MCF 10A (cell line): ENCODE results near the gene EVL. TPM values are rescaled to one million over a fixed set of nuclear protein-coding genes. Genes with fewer than 3 reads are reported as not detected.
"Not testable (repeated sequence)": the region's sequence is repeated elsewhere in the genome, so short reads cannot be mapped to it uniquely, and the experiment has no call there.

Experiments
- BruUV-seq: library from RNA; stranded (reverse); fragments of 400-500 nt; replicated peaks from 2 replicates; lab custom pipeline; 2021; lab: Mats Ljungman, UMichigan
- CTCF ChIA-PET: fragments of 300-600 bp; sonication (Branson Sonifier 250); formaldehyde crosslinking; extraction: SDS; loops from one replicate; lab custom pipeline; 2021; ENCODE audit warnings: antibody characterized with exemption, inconsistent platforms; lab: Yijun Ruan, JAX
- POLR2A ChIA-PET: fragments of 300-600, 350-650 bp; sonication (Branson Sonifier 250); formaldehyde crosslinking; extraction: SDS; loops from one replicate; lab custom pipeline; 2020; ENCODE audit warnings: antibody characterized with exemption, inconsistent platforms; lab: Yijun Ruan, JAX
- DNase-seq: peaks from one replicate; pipeline ENCODE4 v3.0.0-alpha.2; 2018; ENCODE audit not compliant: unreplicated experiment
- H3K27ac Mint-ChIP-seq: one replicate; pipeline ENCODE4 v1.8.0; 2022; ENCODE audit warnings: mild to moderate bottlenecking, low read depth, mixed read lengths; ENCODE audit not compliant: unreplicated experiment
- H3K27me3 Mint-ChIP-seq: one replicate; pipeline ENCODE4 v1.8.0; 2022; ENCODE audit warnings: mixed read lengths; ENCODE audit not compliant: insufficient read depth, unreplicated experiment
- H3K36me3 Mint-ChIP-seq: one replicate; pipeline ENCODE4 v1.8.0; 2022; ENCODE audit warnings: mild to moderate bottlenecking, moderate library complexity, mixed read lengths; ENCODE audit not compliant: insufficient read depth, unreplicated experiment
- H3K4me1 Mint-ChIP-seq: one replicate; pipeline ENCODE4 v1.8.0; 2022; ENCODE audit warnings: mixed read lengths; ENCODE audit not compliant: insufficient read depth, unreplicated experiment
- H3K4me3 Mint-ChIP-seq: one replicate; pipeline ENCODE4 v1.8.0; 2022; ENCODE audit warnings: mild to moderate bottlenecking, moderate library complexity, mixed read lengths; ENCODE audit not compliant: unreplicated experiment
- H3K9me3 Mint-ChIP-seq: one replicate; pipeline ENCODE4 v1.8.0; 2022; ENCODE audit warnings: mixed read lengths; ENCODE audit not compliant: unreplicated experiment
- intact Hi-C: fragments of 100-400 bp; cut with micrococcal nuclease; formaldehyde crosslinking; loops from 2 replicates; pipeline ENCODE4 v1.14.1; 2022
- total RNA-seq: library from RNA; stranded (reverse); gene quantifications from 2 replicates; pipeline ENCODE4 v1.2.3, GENCODE V29; 2022
- TF ChIP-seq, protein P1 (sequence below): fragments of 200-600 bp; IDR thresholded peaks from one replicate; pipeline ENCODE4 v1.8.0; 2022; ENCODE audit warnings: antibody characterized with exemption, mild to moderate bottlenecking; ENCODE audit not compliant: unreplicated experiment

EVL gene
- total RNA-seq, 1 experiment from 2014 or later: 55.4 TPM

DNA sequence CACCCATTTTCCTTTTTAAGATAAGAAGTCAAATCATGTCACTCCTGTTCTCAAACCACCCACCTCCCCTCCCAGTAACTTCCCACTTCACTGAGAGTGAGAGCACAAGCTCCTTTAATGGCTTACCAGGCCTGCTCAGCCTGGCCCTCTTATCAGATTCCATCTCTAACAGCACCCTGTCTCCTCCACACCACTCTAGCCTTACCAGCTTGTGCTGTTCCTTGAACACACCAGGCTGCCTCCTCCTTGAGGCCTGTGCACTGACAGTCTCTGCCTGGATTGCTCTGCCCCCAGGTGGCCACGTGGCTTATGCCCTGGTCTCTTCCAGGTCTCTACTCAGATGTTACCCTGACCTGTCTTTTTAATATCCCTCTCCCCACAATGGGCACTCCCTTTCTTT lies 40.1 kb upstream of the EVL start:
- no TSS peak for BruUV-seq
- Mint-ChIP-seq H3K4me3 (no peak overlapping the region), H3K27me3 (no peaks in the 10 kb centered on the region), H3K36me3 (peaks cover 6% of the 10 kb centered on the region), H3K27ac (peak overlapping the region; percentile 57), H3K4me1 (peaks cover 34% of the 10 kb centered on the region), H3K9me3 (no peaks in the 10 kb centered on the region)
- DNase-seq: peak; percentile 65
- TF ChIP-seq, protein P1, sequence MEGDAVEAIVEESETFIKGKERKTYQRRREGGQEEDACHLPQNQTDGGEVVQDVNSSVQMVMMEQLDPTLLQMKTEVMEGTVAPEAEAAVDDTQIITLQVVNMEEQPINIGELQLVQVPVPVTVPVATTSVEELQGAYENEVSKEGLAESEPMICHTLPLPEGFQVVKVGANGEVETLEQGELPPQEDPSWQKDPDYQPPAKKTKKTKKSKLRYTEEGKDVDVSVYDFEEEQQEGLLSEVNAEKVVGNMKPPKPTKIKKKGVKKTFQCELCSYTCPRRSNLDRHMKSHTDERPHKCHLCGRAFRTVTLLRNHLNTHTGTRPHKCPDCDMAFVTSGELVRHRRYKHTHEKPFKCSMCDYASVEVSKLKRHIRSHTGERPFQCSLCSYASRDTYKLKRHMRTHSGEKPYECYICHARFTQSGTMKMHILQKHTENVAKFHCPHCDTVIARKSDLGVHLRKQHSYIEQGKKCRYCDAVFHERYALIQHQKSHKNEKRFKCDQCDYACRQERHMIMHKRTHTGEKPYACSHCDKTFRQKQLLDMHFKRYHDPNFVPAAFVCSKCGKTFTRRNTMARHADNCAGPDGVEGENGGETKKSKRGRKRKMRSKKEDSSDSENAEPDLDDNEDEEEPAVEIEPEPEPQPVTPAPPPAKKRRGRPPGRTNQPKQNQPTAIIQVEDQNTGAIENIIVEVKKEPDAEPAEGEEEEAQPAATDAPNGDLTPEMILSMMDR: peak; percentile 48
- CTCF ChIA-PET: interaction anchor here (0.5 to 3.6 kb wide), 21 partner anchors 8 to 414 kb away, joined by 3 to 48 read pairs (median 5); no protein-coding TSS in a partner anchor
- intact Hi-C loops: loop anchor here (1.0 kb wide), 1 partner anchor 43 kb away; no protein-coding TSS in a partner anchor
- POLR2A ChIA-PET: interaction anchor here (0.7 to 2.1 kb wide), 2 partner anchors 33 to 42 kb away, joined by 3 to 7 read pairs; no protein-coding TSS in a partner anchor

DNA sequence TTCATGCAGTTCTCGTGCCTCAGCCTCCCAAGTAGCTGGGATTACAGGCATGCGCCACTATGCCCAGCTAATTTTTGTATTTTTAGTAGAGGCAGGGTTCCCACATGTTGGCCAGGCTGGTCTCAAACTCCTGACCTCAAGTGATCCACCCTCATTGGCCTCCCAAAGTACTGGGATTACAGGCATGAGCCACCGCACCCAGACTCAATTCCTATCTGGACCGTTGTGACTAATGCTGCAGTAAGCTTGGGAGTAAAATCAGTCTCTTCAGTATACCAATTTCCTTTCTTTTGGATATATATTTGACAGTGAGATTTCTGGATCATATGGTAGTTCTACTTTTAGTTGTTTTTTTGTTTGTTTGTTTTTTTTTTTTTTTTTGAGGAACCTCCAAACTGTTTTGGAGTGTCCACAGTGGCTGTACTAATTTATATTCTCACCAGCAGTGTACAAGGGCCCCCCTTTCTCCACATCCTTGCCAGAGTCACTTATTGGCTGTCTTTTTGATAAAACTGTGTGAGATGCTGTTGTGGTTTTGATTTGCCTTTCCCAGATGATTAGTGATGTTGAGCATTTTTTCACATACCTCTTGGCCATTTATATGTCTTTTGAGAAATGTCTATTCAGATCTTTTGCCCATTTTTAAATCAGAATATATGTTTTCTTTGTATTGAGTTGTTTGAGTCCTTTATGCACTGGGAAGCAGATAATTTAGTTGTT lies 37.3 kb upstream of the EVL start:
- TF ChIP-seq, protein P1: no peak
- peaks cover 60% of the 10 kb centered on the region for H3K4me1 Mint-ChIP-seq
- H3K27ac Mint-ChIP-seq: peak overlapping the region; percentile 4
- no peaks in the 10 kb centered on the region for H3K27me3 Mint-ChIP-seq
- no peaks in the 10 kb centered on the region for H3K9me3 Mint-ChIP-seq
- peaks cover 12% of the 10 kb centered on the region for H3K36me3 Mint-ChIP-seq
- intact Hi-C loops: no loop called here
- CTCF ChIA-PET: interaction anchor here (0.7 to 6.3 kb wide), 5 partner anchors 27 to 80 kb away, joined by 3 to 38 read pairs (median 5); no protein-coding TSS in a partner anchor
- BruUV-seq: no TSS peak
- POLR2A ChIA-PET: interaction anchor here (0.7 kb wide), 1 partner anchor 12 kb away, joined by 4 read pairs; no protein-coding TSS in a partner anchor
- no peak overlapping the region for H3K4me3 Mint-ChIP-seq
- no peak for DNase-seq

DNA sequence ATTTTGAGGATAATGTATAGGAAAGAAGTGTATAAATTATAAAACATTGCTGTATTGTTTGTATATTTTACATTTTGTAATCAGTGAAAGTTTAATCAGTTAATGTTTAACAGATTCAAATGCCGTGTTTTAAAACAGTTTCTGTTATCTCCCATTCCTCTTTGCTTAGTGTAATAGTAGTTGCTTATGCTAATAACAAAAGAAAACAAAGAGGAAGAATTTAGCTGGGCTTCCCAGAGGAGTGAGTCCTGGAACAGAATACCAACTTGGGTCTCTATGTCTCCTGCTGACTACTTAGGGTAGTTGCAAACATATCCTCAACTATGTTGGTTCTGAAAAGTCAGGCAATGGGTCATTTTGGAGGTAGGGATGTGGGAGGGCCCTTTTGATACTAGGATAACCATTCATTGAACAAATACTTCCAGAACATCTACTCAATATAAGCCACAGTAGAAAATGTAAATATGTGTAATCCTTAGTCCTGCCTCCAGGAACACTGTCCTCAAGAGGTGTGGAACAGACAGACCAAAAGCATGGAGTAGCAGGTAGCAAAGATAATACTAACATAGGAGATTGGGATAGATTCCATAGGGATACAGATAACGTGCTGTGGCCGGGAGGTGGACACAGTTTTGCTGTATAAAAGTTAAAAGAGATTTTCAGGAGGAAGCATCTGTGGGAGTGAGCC lies 36.1 kb upstream of the EVL start:
- no peaks in the 10 kb centered on the region for H3K27me3 Mint-ChIP-seq
- intact Hi-C loops: no loop called here
- H3K36me3 Mint-ChIP-seq: peaks cover 12% of the 10 kb centered on the region
- H3K27ac Mint-ChIP-seq: peak overlapping the region; percentile 88
- no peak overlapping the region for H3K4me3 Mint-ChIP-seq
- ChIA-PET CTCF (interaction anchor here (0.6 to 6.3 kb wide), 4 partner anchors 43 to 172 kb away, joined by 3 to 38 read pairs (median 8); no protein-coding TSS in a partner anchor), POLR2A (interaction anchor here (1.1 to 4.6 kb wide), 4 partner anchors 23 to 175 kb away, joined by 3 to 40 read pairs (median 7); no protein-coding TSS in a partner anchor)
- TF ChIP-seq, protein P1: peak; percentile 8
- no peaks in the 10 kb centered on the region for H3K9me3 Mint-ChIP-seq
- TSS peak; percentile 89 for BruUV-seq
- DNase-seq: no peak
- H3K4me1 Mint-ChIP-seq: peaks cover 63% of the 10 kb centered on the region

DNA sequence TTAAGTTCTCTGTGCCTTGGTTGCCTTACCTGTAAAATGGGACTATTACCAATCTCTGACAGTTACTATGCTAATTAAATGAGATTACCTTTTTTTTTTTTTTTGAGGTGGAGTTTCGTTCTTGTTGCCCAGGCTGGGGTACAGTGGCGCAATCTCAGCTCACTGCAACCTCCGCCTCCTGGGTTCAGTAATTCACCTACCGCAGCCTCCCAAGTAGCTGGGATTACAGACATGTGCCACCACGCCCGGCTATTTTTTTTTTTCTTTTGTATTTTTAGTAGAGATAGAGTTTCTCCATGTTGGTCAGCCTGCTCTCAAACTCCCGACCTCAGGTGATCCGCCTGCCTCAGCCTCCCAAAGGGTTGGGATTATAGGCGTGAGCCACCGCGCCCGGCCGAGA lies 35.2 kb upstream of the EVL start:
- peak; percentile 75 for DNase-seq
- H3K4me3 Mint-ChIP-seq: peak overlapping the region; percentile 92
- H3K4me1 Mint-ChIP-seq: peaks cover 63% of the 10 kb centered on the region
- ChIA-PET POLR2A (interaction anchor here (0.7 to 4.6 kb wide), 20 partner anchors 10 to 217 kb away, joined by 3 to 40 read pairs (median 8); no protein-coding TSS in a partner anchor), CTCF (interaction anchor here (0.6 to 6.3 kb wide), 7 partner anchors 34 to 171 kb away, joined by 3 to 38 read pairs (median 5); no protein-coding TSS in a partner anchor)
- BruUV-seq: TSS peak; percentile 26
- H3K27ac Mint-ChIP-seq: peak overlapping the region; percentile 88
- H3K9me3 Mint-ChIP-seq, H3K27me3 Mint-ChIP-seq: not testable (repeated sequence)
- intact Hi-C loops: loop anchor here (1.0 to 5.0 kb wide), 3 partner anchors 33 to 78 kb away; no protein-coding TSS in a partner anchor
- H3K36me3 Mint-ChIP-seq: peaks cover 12% of the 10 kb centered on the region
